Astrocyte (in vitro differentiated cells and primary cell): ENCODE results near the gene PRSS21.

Experiments used
- EZH2 ChIP-seq: IDR thresholded peaks from 2 replicates; pipeline ENCODE4 v1.6.1; 2012; ENCODE audit warnings: mild to moderate bottlenecking, low read length, inconsistent platforms; ENCODE audit not compliant: insufficient read depth
- TF ChIP-seq, protein P1 (sequence below): IDR thresholded peaks from 2 replicates; pipeline ENCODE4 v1.5.1; 2011; ENCODE audit warnings: low read depth, mild to moderate bottlenecking, inconsistent platforms, low read length, moderate library complexity; ENCODE audit not compliant: insufficient read depth

GRCh38 chr16:2814551-2815298 is 2.3 kb upstream of the PRSS21 start:
- TF ChIP-seq EZH2 = no peak
- TF ChIP-seq, protein P1, sequence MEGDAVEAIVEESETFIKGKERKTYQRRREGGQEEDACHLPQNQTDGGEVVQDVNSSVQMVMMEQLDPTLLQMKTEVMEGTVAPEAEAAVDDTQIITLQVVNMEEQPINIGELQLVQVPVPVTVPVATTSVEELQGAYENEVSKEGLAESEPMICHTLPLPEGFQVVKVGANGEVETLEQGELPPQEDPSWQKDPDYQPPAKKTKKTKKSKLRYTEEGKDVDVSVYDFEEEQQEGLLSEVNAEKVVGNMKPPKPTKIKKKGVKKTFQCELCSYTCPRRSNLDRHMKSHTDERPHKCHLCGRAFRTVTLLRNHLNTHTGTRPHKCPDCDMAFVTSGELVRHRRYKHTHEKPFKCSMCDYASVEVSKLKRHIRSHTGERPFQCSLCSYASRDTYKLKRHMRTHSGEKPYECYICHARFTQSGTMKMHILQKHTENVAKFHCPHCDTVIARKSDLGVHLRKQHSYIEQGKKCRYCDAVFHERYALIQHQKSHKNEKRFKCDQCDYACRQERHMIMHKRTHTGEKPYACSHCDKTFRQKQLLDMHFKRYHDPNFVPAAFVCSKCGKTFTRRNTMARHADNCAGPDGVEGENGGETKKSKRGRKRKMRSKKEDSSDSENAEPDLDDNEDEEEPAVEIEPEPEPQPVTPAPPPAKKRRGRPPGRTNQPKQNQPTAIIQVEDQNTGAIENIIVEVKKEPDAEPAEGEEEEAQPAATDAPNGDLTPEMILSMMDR = no peak
